HEK293T (cell line): ENCODE measurements around the gene C10orf105.

ENCODE experiments used
- BHLHE40 ChIP-seq: fragments of 450-650 bp; IDR thresholded peaks from 2 replicates; pipeline ENCODE4 v1.6.1; 2016; ENCODE audit warnings: mild to moderate bottlenecking, moderate library complexity, borderline replicate concordance
- CTBP1 ChIP-seq: fragments of 450-650 bp; IDR thresholded peaks from 2 replicates; pipeline ENCODE4 v1.6.1; 2016; ENCODE audit warnings: borderline replicate concordance
- FOXA1 ChIP-seq: fragments of 450-650 bp; IDR thresholded peaks from 2 replicates; pipeline ENCODE4 v1.6.1; 2016; ENCODE audit warnings: mild to moderate bottlenecking
- FOXK2 ChIP-seq: fragments of 450-650 bp; IDR thresholded peaks from 2 replicates; pipeline ENCODE4 v1.6.1; 2016; ENCODE audit warnings: mild to moderate bottlenecking
- FOXM1 ChIP-seq: fragments of 450-650 bp; IDR thresholded peaks from 2 replicates; pipeline ENCODE4 v1.6.1; 2017; ENCODE audit warnings: mild to moderate bottlenecking, borderline replicate concordance
- LEF1 ChIP-seq: fragments of 450-650 bp; IDR thresholded peaks from 2 replicates; pipeline ENCODE4 v1.6.1; 2017; ENCODE audit warnings: mild to moderate bottlenecking, borderline replicate concordance
- PKNOX1 ChIP-seq: fragments of 450-650 bp; IDR thresholded peaks from 2 replicates; pipeline ENCODE4 v1.6.1; 2016
- SP1 ChIP-seq: fragments of 450-650 bp; IDR thresholded peaks from 2 replicates; pipeline ENCODE4 v1.6.1; 2017
- SUZ12 ChIP-seq: fragments of 450-650 bp; IDR thresholded peaks from 2 replicates; pipeline ENCODE4 v1.6.1; 2016; ENCODE audit warnings: mild to moderate bottlenecking
- TARDBP ChIP-seq: fragments of 450-650 bp; IDR thresholded peaks from 2 replicates; pipeline ENCODE4 v1.6.1; 2016
- ZNF384 ChIP-seq: fragments of 450-650 bp; IDR thresholded peaks from 2 replicates; pipeline ENCODE4 v1.6.1; 2016

- TF ChIP-seq PKNOX1 (no peak), BHLHE40 (no peak), SP1 (no peak), SUZ12 (no peak), FOXM1 (no peak), FOXA1 (no peak), TARDBP (no peak), CTBP1 (no peak), FOXK2 (no peak), ZNF384 (no peak), LEF1 (no peak)
These were observed 21.5 kb upstream of the C10orf105 start for GRCh38 chr10:71741029-71741428.
